HG02938 (cell line): ENCODE data around the gene CCDC102A.

Experiments used
- ATAC-seq: cut with Tn5 transposase; IDR thresholded peaks from one replicate; pipeline ENCODE4 v1.9.1; 2021; ENCODE audit warnings: mild to moderate bottlenecking, moderate library complexity; ENCODE audit not compliant: unreplicated experiment

CCDC102A gene

GRCh38 chr16:57538235-57538721 lies 1.9 kb upstream of the CCDC102A start:
- ATAC-seq: no peak

- ATAC-seq: no peak
Observed at GRCh38 chr16:57537581-57538234, 1.3 kb upstream of the CCDC102A start.

GRCh38 chr16:57537194-57537505 lies 779 bp upstream of the CCDC102A start:
- no peak for ATAC-seq

- peak; percentile 40 for ATAC-seq
Observed at GRCh38 chr16:57535680-57536305, 578 bp downstream of the CCDC102A start.

GRCh38 chr16:57534881-57535658 lies 1.3 kb downstream of the CCDC102A start:
- no peak for ATAC-seq

DNA sequence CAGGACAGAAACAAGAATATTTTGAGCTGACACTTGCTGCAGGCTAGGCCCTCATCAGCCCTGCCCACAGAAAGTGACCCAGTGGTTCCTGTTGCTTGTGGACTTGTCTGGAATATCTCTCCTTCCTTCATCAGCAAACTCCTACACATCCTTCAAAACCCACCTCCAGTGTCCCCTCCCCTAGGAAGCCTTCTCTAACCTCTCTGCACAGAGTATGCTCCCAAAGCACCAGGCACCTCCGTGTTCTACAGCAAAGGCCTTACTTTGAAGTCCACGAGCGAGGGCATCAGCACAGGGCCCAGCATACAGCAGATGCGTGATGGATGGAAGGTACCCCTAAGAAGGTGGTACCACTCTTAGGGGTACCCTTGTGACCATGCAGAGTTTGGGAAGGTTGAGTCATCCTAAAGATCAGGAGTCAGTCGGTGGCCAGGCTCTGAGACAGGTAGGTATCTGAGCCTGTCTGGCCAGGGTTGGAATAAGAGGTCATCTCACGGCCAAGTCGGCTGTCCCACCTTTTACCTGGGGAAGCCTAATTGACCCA lies 2.0 kb downstream of the CCDC102A start:
- no peak for ATAC-seq

- ATAC-seq: no peak
Observed at GRCh38 chr16:57533431-57534336, 2.7 kb downstream of the CCDC102A start.

DNA sequence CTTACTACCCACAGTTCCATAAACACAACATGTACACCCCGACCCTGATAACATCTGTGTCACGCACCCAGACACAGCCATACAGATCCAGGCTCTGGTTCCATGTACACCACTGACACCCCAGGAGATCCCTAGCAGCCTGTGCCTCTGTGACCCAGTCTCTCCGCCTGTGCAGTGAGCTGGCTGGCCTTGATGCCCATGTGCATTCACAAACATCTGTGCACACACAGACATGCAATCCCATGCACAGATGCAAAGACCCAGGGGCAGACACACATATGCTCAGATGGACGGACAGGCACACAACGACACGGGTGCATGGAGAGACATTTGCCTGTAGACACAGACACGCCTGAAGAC lies 4.1 kb downstream of the CCDC102A start:
- no peak for ATAC-seq

DNA sequence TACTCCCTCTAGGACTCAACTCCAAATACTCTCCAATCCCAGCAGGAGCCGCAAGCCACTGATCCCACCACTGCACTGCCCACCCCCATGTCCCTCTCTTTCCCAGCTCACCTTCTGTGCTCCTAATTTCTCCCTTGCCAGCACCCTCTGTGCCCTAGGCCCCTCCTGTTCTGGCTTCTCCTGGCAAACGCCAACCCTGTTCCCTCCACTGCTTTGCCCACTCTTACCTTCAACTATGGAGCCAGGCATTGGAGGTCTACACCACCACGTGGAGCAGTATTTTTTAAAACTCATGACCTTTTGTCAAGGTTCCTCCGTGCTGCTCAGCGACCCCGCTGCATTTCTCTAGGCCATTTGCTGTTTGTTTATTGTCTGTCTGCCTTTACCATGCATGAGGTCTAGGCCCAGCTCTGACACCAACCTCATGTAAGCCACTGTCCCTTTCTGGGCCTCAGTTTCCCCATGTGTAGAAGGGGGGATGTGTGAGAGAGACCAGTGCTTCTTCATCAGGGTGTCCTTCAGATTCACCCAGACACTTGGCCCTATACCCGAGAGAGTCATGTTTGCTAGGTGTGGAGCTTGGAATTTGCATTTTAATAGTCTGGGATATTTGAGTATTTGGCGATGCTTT lies 4.6 kb downstream of the CCDC102A start:
- ATAC-seq: no peak

DNA sequence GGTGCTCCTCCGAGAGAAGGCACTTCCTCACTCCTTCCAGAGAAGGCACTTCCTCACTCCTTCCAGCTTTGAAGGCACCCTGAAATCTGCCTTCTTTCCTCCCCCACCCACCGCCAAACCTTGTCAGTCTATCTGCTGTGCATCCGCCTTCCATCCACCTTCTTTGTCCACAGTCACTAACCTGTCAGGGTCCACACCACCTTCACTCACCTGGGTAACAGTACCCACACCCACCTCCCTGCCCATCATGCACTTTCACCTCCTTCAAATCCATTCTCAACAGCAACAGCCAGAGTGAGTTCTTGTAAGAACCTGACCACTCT lies 5.2 kb downstream of the CCDC102A start:
- ATAC-seq: no peak

DNA sequence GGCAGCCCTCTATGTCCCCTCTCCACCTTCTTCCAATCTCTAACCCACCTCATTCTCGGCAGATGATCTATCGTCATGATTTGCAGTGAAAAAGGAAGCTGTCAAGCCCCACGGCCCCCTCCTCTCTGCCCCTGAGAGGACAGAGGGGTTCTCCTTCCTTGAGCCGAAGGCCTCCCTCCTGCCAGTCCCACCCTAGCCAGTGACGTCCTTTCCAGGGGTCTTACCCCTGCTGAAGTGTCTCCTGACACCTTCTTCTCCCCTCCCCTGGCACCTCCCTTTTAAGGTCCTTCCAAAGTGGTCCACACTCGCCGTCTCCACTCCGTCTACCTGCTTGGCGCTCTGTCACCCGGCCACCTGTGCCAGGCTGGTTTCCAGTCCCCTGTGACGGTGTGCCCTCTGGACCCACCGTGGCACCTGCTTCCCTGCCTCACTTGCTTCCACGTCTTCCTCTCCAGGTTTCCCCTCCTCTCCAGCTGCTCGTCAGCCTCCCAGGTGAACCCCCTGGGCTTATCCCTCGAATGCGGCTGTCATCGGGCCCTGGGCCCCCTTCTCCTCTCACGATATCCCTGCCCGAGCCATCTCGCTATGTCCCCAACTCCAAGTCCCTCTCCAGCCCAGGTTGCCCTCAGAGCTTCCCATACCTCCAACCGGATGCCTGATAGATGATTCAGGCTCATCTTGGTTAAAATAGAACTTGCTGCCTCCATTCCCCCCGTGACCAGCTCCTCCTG lies 5.7 kb downstream of the CCDC102A start:
- ATAC-seq: no peak

- ATAC-seq: peak; percentile 74
Observed at GRCh38 chr16:57530104-57530521, 6.3 kb downstream of the CCDC102A start.

DNA sequence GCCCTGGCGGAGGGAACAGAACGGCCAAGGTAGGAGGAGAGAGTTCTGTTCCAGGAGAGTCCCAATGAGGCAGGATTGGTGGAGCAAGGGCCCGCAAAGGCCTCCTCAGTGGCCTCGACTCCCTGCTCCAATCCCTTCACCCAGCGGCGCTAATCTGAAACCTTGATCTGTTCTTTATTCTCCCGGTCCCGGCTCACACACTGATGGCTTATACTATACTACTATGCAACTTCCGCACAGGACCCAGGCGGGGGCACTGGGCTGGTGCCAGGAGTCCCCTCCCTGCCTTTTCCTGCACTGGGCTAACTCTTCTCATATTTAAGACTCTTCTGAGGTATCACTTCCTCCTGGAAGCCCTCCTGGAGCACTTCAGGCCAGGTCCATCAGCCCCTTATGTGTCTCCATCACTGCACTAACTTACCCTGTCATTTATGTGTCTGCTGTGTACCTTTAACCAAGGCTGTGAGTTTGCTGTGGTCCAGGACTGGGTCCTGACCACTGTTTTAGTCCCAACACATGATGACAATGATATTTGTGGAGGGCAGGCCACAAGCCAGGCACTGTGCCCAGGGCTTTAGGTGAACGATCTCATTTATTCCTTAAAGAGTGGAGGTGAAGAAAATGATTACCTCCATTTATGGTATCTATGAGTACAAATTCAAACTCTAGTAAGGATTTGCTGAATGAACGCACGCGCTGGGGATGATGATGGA lies 6.8 kb downstream of the CCDC102A start:
- no peak for ATAC-seq

- no peak for ATAC-seq
Observed at GRCh38 chr16:57528499-57529390, 7.6 kb downstream of the CCDC102A start.

- no peak for ATAC-seq
Observed at GRCh38 chr16:57527610-57528360, 8.6 kb downstream of the CCDC102A start.

DNA sequence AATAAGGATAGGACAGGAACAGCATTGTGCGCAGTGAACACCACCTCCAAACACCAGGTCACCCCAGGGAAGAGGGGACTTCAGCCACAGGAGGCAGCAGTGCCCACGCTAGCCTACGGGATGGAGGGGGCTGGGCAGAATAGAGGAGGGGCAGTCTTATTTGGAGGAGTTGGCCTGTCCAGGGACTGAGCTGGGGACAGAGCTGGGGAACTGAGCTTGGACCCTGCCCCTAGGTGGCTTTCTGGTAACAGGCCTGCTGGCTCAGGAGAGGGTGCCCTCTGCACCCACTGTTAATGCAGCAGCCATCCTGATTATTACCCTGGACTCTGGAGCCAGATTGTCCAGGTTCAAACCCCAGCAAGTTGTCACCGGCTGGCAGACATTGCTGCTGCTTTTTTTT lies 9.3 kb downstream of the CCDC102A start:
- ATAC-seq: no peak

- no peak for ATAC-seq
Observed at GRCh38 chr16:57526498-57526897, 9.9 kb downstream of the CCDC102A start.
